GM18499 (cell line): ENCODE measurements around the gene BID.

Experiments used
- ATAC-seq: cut with Tn5 transposase; IDR thresholded peaks from one replicate; pipeline ENCODE4 v1.9.1; 2021; ENCODE audit warnings: moderate number of reproducible peaks; ENCODE audit not compliant: insufficient read depth, unreplicated experiment

BID gene

GRCh38 chr22:17785185-17786184 lies 11.2 kb upstream of the BID start:
- ATAC-seq = no peak

DNA sequence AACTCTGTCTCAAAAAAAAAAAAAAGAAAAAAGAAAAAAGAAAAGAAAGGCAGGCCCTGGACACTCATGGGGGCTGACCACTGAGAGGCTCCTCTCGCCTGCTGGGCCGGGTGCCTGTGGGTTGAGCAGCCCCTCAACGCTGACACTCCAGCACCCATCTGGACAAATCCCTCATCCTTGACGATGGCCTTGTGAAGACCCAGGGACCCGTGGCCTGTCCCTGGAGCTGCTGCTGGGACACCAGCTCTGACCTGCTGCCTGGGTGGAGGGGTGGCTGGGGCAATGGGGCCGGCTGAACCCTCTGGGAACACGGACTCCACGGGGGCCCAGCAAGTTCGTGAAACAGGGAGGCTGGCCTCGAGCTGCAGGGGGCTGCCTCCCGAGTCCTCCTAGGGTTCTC lies 10.5 kb upstream of the BID start:
- ATAC-seq = no peak

- ATAC-seq = no peak
Measured at GRCh38 chr22:17783773-17784480, 9.7 kb upstream of the BID start.

- ATAC-seq = no peak
Measured at GRCh38 chr22:17783312-17783711, 9.0 kb upstream of the BID start.

GRCh38 chr22:17782621-17783020 lies 8.4 kb upstream of the BID start:
- ATAC-seq = no peak

GRCh38 chr22:17782158-17782557 lies 7.9 kb upstream of the BID start:
- no peak for ATAC-seq

DNA sequence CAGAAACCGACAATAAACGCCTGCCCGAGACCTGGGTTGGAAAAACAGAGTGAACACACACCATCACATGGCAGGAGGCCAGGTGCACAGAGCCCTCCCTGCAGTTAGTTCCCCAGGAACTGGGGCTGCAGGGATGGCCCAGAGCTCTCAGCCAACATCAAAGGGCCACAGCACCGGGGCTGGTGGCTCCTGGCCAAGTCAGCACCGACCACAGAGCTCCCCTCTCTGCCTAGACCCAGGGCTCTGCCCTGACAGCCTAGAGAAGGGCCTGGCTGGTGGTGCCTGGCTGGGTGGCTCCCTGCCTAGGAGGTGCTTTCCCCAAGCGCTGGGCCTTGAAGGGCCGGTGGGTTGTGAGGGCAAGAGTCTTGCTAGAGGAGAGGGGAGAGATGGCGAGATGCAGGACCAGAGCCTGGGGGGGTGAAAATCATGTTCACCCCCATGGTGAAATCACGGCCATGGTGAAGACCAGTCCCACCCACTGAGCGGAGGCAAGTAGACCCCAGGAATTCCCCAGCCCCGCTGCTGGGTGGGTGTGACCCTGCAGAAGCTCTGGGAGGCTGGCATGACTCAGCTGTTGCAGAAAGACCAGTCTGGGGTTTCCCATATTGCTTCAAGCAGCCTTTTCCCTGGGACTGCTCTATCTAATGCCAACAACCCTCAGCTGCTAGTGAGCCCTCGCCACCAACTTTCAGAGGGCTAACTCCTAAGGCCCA lies 7.2 kb upstream of the BID start:
- no peak for ATAC-seq

- ATAC-seq = no peak
Measured at GRCh38 chr22:17780741-17781318, 6.6 kb upstream of the BID start.

DNA sequence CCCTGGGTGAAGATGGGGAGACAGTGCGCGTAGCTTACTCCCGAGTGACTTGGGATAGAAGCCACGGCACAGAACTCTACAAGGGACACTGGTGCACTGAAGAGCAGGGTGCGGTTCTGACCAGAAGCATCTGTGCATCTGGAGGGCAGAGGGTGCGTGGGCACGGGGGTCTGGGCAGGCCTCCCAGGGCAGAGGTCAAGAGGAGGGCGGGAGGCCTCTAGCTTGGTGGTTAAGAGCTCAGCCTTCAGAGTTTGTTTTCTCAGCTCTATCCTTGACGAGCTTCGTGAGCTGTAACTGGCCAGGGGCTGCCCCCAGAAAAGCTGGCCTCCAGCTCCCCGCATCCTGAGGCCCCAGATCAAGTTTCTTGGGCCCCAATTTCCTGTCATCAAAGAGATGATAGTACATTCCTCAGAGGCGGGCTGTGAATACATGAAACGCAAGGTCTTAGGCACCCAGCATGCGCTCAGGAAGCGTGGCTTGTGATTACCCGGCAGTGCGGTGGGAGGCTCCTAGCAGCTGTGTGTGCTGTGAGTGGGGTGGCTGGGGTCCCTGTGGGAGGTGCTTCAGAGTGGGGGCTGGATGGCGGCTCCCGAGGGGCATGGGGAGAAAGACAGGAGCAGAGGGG lies 6.0 kb upstream of the BID start:
- no peak for ATAC-seq

DNA sequence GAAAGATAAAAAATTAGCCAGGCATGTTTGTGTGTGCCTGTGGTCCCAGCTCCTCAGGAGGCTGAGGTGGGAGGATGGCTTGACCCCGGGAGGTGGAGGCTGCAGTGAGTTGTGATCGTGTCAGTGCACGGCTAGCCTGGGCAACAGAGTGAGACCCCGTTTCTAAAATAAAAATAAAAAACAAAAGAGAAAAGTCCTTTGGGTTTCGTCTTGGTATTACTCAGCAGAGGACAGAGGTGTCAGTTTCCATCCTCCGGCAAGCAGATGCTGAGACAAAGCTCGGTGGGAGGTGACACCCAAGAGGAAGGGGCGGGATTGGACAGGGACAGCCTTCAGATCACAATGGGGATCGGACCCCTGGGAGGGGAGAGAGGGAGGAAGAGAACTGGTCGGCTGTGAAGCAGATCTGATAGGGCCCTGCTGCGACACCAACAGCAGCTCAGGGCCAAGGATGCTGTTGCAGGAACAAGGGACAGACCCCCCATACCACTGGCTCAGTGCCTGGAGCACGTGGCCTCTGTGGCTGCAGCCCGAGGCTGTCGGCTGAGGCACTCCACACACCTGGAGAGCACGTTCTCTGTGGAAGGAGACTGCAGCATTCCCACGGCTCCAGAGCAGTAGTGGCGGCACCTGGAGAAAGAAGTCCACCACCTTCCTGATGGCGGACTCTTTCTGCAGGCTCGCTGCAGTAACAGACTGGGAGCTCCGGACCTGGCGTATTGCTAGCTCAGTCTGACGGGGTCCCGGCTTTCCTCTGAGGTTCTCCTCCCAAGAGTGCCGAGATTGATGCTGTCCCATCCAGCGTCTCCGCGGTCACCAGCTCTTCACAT lies 5.2 kb upstream of the BID start:
- no peak for ATAC-seq

DNA sequence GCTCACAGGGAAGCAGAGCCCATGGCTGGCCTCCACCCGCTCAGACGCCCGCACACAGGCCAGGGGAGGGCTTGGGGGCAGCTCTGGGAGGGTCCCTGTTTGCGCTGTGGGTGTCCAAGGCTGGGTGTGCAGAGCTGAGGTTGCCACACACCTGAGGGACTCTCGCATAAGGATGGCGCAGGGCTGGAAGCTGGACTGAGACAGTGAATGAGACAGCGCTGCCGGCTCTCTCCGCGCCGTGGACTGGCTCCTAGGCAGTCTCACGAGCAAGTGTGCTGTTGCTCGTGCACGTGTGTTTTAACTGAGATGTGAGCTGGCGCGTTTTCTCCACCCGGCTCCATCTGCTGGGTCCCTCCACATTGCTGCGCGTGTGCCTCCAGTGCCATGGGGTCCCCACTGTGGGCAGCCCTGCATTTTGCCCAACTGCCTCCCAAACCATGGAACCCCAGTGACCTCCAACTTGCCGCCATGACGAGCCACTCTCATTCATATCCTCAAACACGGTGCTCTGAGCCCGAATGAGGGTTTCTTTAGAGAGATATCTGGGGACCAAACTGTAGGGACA lies 4.2 kb upstream of the BID start:
- no peak for ATAC-seq

GRCh38 chr22:17777717-17778044 lies 3.4 kb upstream of the BID start:
- no peak for ATAC-seq

DNA sequence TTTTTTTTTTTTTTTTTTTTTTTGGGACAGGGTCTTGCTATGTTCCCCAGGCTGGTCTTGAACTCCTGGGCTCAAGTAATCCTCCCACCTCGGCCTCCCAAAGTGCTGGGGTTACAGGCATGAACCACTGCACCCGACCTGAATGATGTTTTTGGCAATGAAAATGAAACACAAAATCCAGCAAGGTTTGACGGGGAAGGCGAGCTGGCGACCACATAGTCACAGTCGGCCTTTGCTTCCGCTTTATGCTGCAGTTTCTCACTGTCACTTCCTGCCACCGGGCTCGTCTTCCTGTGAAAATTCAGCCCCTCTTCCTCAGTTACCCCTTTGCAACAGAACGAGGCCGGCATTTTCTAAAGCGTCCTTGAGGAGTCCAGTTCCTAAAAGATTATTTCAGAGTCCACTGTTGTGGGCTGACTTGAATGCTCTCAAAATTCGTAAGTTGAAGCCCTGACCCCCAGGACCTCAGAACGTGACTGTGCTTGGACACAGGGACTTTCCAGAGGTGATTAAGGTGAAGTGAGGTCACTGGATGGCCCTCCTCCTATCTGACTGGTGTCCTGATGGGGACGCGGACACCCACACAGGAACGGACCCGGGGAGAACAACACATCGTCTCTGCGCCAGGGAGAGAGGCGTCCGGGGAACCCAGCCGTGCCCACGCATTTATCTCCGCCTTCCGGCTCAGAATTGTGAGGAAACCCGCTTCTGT lies 2.9 kb upstream of the BID start:
- ATAC-seq = no peak

GRCh38 chr22:17775781-17776465 lies 1.7 kb upstream of the BID start:
- ATAC-seq = no peak

- no peak for ATAC-seq
Measured at GRCh38 chr22:17774926-17775685, 837 bp upstream of the BID start.

GRCh38 chr22:17773606-17774205 lies 563 bp downstream of the BID start:
- no peak for ATAC-seq
